ENCODE results near the gene SERPINA3.

DNA sequence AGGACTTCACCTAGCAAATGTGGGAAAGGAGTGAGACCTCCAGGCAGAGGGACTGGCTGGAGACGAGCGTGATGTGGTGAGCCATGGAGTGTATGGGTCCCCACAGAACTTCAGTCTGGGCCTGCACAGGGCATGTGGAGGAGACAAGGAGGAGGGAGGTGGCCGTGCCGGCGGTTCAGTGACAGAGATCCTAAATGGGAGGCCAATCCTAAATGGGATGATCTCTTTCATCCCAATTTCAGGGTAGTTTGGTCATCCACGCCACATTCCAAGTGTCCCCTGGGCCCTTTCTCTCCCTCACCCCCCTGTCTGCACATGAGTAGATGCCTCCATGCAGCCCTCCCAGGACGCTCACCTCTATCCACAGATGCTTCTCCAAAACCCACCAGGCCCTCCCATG is 17.8 kb upstream of the SERPINA3 start:
- TF ChIP-seq EZH2phosphoT487 (IDR thresholded peaks at IDR 0.05; ENCODE audit: borderline replicate concordance), result no peak
- TF ChIP-seq, protein P1, sequence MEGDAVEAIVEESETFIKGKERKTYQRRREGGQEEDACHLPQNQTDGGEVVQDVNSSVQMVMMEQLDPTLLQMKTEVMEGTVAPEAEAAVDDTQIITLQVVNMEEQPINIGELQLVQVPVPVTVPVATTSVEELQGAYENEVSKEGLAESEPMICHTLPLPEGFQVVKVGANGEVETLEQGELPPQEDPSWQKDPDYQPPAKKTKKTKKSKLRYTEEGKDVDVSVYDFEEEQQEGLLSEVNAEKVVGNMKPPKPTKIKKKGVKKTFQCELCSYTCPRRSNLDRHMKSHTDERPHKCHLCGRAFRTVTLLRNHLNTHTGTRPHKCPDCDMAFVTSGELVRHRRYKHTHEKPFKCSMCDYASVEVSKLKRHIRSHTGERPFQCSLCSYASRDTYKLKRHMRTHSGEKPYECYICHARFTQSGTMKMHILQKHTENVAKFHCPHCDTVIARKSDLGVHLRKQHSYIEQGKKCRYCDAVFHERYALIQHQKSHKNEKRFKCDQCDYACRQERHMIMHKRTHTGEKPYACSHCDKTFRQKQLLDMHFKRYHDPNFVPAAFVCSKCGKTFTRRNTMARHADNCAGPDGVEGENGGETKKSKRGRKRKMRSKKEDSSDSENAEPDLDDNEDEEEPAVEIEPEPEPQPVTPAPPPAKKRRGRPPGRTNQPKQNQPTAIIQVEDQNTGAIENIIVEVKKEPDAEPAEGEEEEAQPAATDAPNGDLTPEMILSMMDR (conservative IDR thresholded peaks at IDR 0.05; ENCODE audit: low read length), result no peak
